Dermis lymphatic vessel endothelial cell (primary cell): ENCODE results near the gene NMNAT3. TPM values are rescaled to one million over a fixed set of nuclear protein-coding genes. Genes with fewer than 3 reads are reported as not detected.

Source experiments
- total RNA-seq: library from RNA; depleted of rRNA; stranded (reverse); fragments of >200 nt; gene quantifications from 2 replicates; pipeline ENCODE4 v1.2.1, GENCODE V29; 2014

The NMNAT3 gene
- total RNA-seq: 0.65 and 1.8 TPM in 2 replicates

GRCh38 chr3:139677388-139678155 is at the start of gene NMNAT3:
NMNAT3 (minus strand) TSS chr3:139677972; CDS start chr3:139627724, 50,248 bp downstream.

Other genes starting within 250 kb of the NMNAT3 start
- gene RBP2, start 201.5 kb downstream of the NMNAT3 start, total RNA-seq: not detected in 2 replicates
- 103 and 308 TPM in 2 replicates for gene RBP1, start 138.2 kb downstream of the NMNAT3 start, total RNA-seq